AG10803 (cell line): ENCODE measurements around the gene DLX2.

ENCODE experiments used
- DNase-seq: peaks from one replicate; pipeline ENCODE4 v3.0.0; 2010; ENCODE audit warnings: low read depth
- H3K4me3 ChIP-seq: 2 replicates; pipeline ENCODE4 v1.5.1; 2011; ENCODE audit warnings: mild to moderate bottlenecking, low read length, control low read depth
- TF ChIP-seq, protein P1 (sequence below): conservative IDR thresholded peaks from 2 replicates; pipeline ENCODE4 v1.5.1; 2011; ENCODE audit warnings: mild to moderate bottlenecking, low read length, control low read depth, inconsistent platforms

DLX2 gene

DNA sequence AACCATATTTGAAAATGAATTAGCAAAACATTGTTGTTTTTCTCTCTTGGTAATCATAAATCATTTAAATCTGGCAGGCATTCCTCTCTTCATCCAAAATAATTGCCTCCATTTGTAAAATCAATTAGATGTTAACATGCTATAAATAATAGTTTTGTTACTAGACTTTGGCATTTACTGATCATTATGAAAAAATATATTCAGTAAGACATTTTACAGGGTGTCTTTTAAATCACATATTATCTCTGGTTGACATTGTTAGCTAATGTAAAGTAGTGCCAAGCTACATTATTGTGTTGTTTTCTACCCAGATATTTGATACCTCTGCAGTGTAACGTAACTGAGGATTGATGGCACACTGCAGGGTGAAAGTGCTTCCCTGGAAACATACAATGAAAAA is 49.2 kb downstream of the DLX2 start:
- no peak for DNase-seq
- no peak overlapping the region for H3K4me3 ChIP-seq
- TF ChIP-seq, protein P1, sequence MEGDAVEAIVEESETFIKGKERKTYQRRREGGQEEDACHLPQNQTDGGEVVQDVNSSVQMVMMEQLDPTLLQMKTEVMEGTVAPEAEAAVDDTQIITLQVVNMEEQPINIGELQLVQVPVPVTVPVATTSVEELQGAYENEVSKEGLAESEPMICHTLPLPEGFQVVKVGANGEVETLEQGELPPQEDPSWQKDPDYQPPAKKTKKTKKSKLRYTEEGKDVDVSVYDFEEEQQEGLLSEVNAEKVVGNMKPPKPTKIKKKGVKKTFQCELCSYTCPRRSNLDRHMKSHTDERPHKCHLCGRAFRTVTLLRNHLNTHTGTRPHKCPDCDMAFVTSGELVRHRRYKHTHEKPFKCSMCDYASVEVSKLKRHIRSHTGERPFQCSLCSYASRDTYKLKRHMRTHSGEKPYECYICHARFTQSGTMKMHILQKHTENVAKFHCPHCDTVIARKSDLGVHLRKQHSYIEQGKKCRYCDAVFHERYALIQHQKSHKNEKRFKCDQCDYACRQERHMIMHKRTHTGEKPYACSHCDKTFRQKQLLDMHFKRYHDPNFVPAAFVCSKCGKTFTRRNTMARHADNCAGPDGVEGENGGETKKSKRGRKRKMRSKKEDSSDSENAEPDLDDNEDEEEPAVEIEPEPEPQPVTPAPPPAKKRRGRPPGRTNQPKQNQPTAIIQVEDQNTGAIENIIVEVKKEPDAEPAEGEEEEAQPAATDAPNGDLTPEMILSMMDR = no peak

DNA sequence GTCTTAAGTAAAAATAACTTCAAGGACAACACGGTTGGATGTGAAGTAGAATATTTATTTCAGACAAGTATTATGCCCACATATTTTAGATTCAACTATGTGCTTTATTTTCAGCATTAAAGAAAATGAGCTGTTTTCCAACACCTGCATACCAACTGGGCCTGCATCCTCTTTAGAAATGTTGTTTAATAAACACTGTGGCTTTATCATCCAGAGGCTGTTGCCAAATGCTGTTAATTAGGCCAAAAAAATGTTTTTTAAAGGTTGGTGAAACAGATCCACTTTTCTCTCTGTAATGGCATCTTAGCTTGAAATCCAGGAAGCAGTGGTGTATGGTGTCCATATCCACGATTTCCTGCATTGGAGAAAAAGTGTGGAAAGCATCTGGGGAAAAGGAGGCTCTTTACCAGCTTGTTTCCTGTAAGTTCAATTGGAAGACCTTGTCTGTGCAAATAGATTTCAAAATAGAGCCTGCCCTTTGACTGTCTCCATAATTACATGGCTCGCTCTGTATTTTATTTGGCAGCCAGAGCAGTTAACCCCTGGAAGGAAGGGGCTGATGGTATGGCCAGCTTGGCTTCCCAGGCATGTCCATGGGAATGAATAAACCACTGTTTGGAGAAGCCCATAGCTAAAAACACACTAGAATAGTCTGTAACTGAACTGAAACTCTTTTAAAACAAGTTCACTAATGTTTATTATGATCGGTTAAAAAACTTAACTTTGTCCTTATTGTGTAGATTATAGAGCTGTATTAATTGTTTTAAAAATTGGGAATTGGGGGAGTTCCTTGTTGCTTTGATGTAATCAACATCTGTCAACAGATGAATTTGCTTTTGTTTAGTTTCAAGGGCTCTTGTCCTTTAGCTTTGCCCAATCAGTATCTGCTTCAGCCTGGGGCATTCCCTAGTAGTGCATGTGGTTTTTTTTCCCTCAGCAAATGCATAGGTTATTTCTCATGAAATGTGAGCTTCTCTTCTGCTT is 50.4 kb downstream of the DLX2 start:
- H3K4me3 ChIP-seq = no peak overlapping the region
- TF ChIP-seq, protein P1 = no peak
- DNase-seq = no peak

DNA sequence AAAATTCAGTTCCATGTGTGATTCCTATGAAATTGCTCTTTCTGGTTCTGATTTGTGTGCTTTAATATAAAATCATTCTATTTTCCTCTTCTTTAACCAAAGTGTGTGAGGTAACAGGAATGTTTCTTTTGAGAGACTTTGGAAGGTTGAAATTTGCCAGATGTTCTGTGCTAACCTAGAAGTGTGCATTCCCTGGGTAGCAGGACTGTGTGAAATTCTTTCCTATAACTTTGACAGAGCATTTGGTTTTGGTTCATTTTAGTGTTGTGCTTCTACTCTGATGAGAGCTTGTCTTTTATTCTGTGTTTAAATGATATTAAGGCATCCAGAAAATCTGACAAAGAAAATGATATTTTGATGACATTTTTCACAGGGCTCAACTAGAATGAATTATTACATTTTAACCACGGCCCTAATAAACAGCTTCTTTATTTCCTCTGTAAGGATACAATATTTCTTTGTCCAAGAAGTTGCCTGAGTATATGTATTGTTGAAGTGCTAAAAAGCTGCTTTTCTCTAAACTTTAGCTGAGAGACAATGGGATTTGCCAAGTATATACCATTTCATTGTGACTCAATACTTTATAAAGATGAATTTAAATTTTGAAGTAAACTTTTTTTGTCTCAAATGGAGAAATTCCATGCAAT is 52.1 kb downstream of the DLX2 start:
- TF ChIP-seq, protein P1 = no peak
- H3K4me3 ChIP-seq = no peak overlapping the region
- DNase-seq = peak; percentile 22

DNA sequence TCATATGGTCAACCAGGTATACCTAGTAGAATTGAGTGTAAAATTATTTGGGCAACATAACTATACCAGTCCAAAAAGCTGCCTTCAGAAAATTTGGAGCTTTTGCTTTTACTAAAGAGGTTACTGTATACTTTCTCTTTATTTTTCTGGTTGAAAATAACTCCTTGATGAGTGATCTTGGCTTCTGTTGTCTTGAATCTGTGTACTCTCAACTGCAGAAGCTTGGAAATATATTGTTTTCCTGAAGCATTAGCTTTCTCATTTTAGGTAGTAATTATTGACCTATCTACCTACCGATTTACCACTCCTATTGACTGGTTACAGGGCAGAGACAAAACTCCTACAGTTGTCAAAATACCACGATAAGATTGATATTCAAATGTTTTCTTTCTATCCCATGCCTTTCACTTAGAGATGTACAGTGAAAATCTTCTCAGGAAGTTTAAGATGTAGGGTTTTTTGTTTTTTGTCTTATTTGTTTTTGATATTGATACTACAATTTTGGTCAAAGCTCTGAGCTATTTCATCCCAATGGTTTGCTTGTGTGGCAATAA is 53.1 kb downstream of the DLX2 start:
- TF ChIP-seq, protein P1 = no peak
- no peak overlapping the region for H3K4me3 ChIP-seq
- no peak for DNase-seq
